Smooth muscle cell (in vitro differentiated cells): ENCODE data around the gene TUBGCP3. TPM values are rescaled to one million over a fixed set of nuclear protein-coding genes. Genes with fewer than 3 reads are reported as not detected.
"Not testable (repeated sequence)": the region's sequence is repeated elsewhere in the genome, so short reads cannot be mapped to it uniquely, and the experiment has no call there.

ENCODE experiments used
- DNase-seq: peaks from one replicate; lab custom pipeline; 2025; ENCODE audit not compliant: unreplicated experiment; lab: John Stamatoyannopoulos, UW
- H2AFZ ChIP-seq: fragments of 200-600 bp; sonication (generic); 2 replicates; pipeline ENCODE4 v1.6.0; 2016; ENCODE audit warnings: antibody characterized with exemption, low read depth, mild to moderate bottlenecking
- H3F3A ChIP-seq: fragments of 200-600 bp; sonication (generic); 2 replicates; pipeline ENCODE4 v1.6.0; 2017; ENCODE audit warnings: antibody characterized with exemption, low read depth
- H3K27ac ChIP-seq: fragments of 200-600 bp; sonication (generic); 2 replicates; pipeline ENCODE4 v1.5.1; 2016; ENCODE audit warnings: low read depth, mild to moderate bottlenecking
- H3K27me3 ChIP-seq: fragments of 200-600 bp; sonication (generic); 2 replicates; pipeline ENCODE4 v1.6.1; 2016; ENCODE audit warnings: low read depth, mild to moderate bottlenecking
- H3K36me3 ChIP-seq: fragments of 200-600 bp; sonication (generic); 2 replicates; pipeline ENCODE4 v1.5.1; 2016; ENCODE audit warnings: low read depth
- H3K4me1 ChIP-seq: fragments of 200-600 bp; sonication (generic); 2 replicates; pipeline ENCODE4 v1.5.1; 2016; ENCODE audit warnings: low read depth
- H3K4me2 ChIP-seq: fragments of 200-600 bp; sonication (generic); 2 replicates; pipeline ENCODE4 v1.6.0; 2016; ENCODE audit warnings: mild to moderate bottlenecking
- H3K4me3 ChIP-seq: fragments of 200-600 bp; sonication (generic); 2 replicates; pipeline ENCODE4 v1.5.1; 2016; ENCODE audit warnings: mild to moderate bottlenecking
- H3K79me2 ChIP-seq: fragments of 200-600 bp; sonication (generic); 2 replicates; pipeline ENCODE4 v1.6.0; 2016; ENCODE audit warnings: low read depth, mild to moderate bottlenecking
- H3K9ac ChIP-seq: fragments of 200-600 bp; sonication (generic); 2 replicates; pipeline ENCODE4 v1.6.0; 2016; ENCODE audit warnings: low read depth
- H3K9me3 ChIP-seq: fragments of 200-600 bp; sonication (generic); replicated peaks from 2 replicates; pipeline ENCODE4 v1.5.1; 2016; ENCODE audit warnings: low read depth
- H4K20me1 ChIP-seq: fragments of 200-600 bp; sonication (generic); 2 replicates; pipeline ENCODE4 v1.6.0; 2016; ENCODE audit warnings: low read depth
- WGBS: methylation state at CpG from one replicate; pipeline ENCODE4 v1.1.7; 2016; ENCODE audit warnings: low lambda C conversion rate; 5-methylcytosine and 5-hydroxymethylcytosine counted together
- polyA plus RNA-seq: library from polyadenylated mRNA; unstranded; fragments of >200 nt; fragmentation: Nextera tagmentation; extraction: Ambion mirVana; gene quantifications from 2 replicates; pipeline ENCODE4 v1.2.1, GENCODE V29; 2016
- total RNA-seq: library from RNA; depleted of rRNA; stranded (reverse); fragments of >200 nt; gene quantifications from 2 replicates; pipeline ENCODE4 v1.2.3, GENCODE V29; 2014
- TF ChIP-seq, protein P1 (sequence below): fragments of 200-600 bp; sonication (generic); IDR thresholded peaks from 2 replicates; pipeline ENCODE4 v1.5.1; 2017; ENCODE audit warnings: borderline replicate concordance, mild to moderate bottlenecking, antibody characterized with exemption; ENCODE audit not compliant: insufficient read depth, poor library complexity, severe bottlenecking

TUBGCP3 gene
- total and polyA plus RNA-seq, 2 experiments from 2014 or later = 9.4 to 12.4 TPM

DNA sequence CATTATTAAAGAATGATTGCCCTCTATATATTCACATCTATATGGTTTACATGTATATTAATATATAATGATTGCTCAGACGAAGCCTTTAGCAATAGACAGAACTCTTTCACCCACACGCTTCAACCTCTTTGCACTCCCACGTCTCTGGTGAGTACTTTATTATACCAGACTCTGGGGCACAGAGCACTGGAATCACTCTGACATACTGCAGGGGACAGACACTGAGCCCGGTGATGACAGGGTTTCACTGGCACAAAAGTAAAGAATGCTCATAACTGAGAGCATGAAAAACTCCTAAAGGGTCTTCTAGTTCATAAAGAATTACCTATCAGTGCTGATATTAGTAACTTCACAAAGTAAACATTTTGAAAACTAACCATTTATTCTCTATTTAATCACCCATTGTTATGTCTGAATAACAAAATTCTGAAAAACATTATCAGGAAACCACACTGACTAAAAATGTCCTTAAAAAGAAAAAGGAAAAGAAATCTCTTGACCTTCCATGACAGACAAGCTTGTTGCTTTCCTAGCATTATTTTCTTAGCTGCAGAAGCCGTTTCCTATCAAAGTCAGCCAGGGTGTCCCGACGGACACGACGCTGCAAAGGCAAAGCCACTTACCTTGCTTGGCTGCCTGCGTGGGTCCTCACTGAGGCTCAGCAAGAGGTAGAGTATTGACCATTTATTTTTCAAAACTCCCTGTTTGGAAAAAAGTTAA lies 29.1 kb downstream of the TUBGCP3 start:
- Histone ChIP-seq H3F3A (no peaks in the 10 kb centered on the region), H3K27ac (no peak overlapping the region), H3K9ac (no peak overlapping the region), H3K4me3 (no peak overlapping the region), H3K4me1 (no peaks in the 10 kb centered on the region), H3K27me3 (no peaks in the 10 kb centered on the region), H2AFZ (no peak overlapping the region), H3K79me2 (no peaks in the 10 kb centered on the region), H3K9me3 (no peaks in the 10 kb centered on the region), H3K36me3 (peaks cover 18% of the 10 kb centered on the region), H3K4me2 (no peak overlapping the region), H4K20me1 (peaks cover 23% of the 10 kb centered on the region)
- DNase-seq = no peak
- WGBS = 54% methylated on average over 10 of the region's 10 CpGs
- TF ChIP-seq, protein P1, sequence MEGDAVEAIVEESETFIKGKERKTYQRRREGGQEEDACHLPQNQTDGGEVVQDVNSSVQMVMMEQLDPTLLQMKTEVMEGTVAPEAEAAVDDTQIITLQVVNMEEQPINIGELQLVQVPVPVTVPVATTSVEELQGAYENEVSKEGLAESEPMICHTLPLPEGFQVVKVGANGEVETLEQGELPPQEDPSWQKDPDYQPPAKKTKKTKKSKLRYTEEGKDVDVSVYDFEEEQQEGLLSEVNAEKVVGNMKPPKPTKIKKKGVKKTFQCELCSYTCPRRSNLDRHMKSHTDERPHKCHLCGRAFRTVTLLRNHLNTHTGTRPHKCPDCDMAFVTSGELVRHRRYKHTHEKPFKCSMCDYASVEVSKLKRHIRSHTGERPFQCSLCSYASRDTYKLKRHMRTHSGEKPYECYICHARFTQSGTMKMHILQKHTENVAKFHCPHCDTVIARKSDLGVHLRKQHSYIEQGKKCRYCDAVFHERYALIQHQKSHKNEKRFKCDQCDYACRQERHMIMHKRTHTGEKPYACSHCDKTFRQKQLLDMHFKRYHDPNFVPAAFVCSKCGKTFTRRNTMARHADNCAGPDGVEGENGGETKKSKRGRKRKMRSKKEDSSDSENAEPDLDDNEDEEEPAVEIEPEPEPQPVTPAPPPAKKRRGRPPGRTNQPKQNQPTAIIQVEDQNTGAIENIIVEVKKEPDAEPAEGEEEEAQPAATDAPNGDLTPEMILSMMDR = no peak

DNA sequence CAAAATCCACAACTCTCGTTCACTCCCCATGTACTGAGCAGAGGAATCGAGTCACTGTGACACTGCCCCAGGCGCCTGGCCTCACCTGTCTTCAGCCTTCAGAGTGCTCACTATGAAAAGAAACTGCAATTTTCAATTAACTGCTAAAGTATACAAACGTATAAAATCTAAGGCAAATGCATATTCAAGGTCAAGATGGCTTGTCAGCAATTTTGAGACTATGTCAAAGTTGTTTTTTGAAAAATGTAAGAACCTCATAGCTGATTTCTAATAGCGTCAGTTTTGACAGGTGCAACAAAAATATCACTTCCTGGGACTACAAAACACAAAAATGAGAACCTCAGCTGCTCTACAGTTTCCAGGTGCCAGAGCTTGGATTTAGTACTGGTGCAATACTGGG lies 31.4 kb downstream of the TUBGCP3 start:
- H3K4me3 ChIP-seq = no peak overlapping the region
- no peak overlapping the region for H3K27ac ChIP-seq
- DNase-seq = no peak
- H3K4me1 ChIP-seq = no peaks in the 10 kb centered on the region
- H3K9me3 ChIP-seq = no peaks in the 10 kb centered on the region
- H3K79me2 ChIP-seq = no peaks in the 10 kb centered on the region
- no peaks in the 10 kb centered on the region for H3F3A ChIP-seq
- TF ChIP-seq, protein P1 = no peak
- H3K27me3 ChIP-seq = no peaks in the 10 kb centered on the region
- no peak overlapping the region for H2AFZ ChIP-seq
- H4K20me1 ChIP-seq = peaks cover 18% of the 10 kb centered on the region
- WGBS = 96% methylated on average over 5 of the region's 5 CpGs
- H3K36me3 ChIP-seq = peaks cover 18% of the 10 kb centered on the region
- H3K9ac ChIP-seq = no peak overlapping the region
- no peak overlapping the region for H3K4me2 ChIP-seq

DNA sequence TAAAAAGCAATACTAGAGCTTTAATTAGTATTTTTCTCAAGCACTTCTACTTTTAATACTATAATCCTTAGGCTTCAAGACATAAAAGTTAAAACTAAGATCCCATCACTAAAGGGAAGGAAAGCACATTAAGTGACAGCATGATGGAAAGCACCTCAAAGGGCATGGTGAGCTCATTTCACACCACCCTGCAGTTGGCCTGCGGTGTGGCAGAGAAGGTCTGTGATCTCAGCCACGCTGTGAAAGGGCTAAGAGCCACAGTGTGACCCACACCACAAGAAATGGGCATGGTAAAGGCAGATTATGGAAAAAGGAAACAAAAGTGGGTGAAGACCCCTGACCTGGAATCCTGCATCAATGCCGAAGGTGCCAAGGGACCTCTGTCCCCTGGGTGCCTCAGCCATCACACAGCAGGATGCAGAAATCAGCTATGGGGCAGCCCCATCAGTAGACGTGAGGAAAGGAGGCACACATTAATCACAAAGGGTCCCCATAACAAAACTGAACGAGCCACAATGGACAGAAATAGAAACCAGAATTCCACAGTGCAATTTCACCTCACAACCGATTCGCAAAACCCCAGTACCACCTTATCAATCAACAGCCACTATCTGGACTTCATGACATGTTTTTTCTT lies 33.6 kb downstream of the TUBGCP3 start:
- DNase-seq = no peak
- H3K36me3 ChIP-seq = peaks cover 18% of the 10 kb centered on the region
- H3K27me3 ChIP-seq = no peaks in the 10 kb centered on the region
- no peak overlapping the region for H2AFZ ChIP-seq
- H3K9me3 ChIP-seq = no peaks in the 10 kb centered on the region
- no peak overlapping the region for H3K4me3 ChIP-seq
- H3K4me2 ChIP-seq = no peak overlapping the region
- H4K20me1 ChIP-seq = peaks cover 3% of the 10 kb centered on the region
- H3K79me2 ChIP-seq = no peaks in the 10 kb centered on the region
- 97% methylated on average over 7 of the region's 7 CpGs for WGBS
- H3K4me1 ChIP-seq = no peaks in the 10 kb centered on the region
- no peak overlapping the region for H3K9ac ChIP-seq
- no peaks in the 10 kb centered on the region for H3F3A ChIP-seq
- H3K27ac ChIP-seq = no peak overlapping the region
- TF ChIP-seq, protein P1 = no peak

DNA sequence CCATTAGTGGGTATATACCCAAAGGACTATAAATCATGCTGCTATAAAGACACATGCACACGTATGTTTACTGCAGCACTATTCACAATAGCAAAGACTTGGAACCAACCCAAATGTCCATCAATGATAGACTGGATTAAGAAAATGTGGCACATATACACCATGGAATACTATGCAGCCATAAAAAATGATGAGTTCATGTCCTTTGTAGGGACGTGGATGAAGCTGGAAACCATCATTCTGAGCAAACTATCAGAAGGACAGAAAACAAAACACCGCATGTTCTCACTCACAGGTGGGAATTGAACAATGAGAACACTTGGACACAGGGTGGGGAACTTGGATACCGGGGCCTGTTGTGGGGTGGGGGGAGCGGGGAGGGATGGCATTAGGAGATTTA lies 39.0 kb downstream of the TUBGCP3 start:
- H3K9ac ChIP-seq, DNase-seq, H3K27ac ChIP-seq, H4K20me1 ChIP-seq, H3K9me3 ChIP-seq, H3K36me3 ChIP-seq, H2AFZ ChIP-seq, H3K4me3 ChIP-seq, H3K4me1 ChIP-seq, H3K27me3 ChIP-seq, H3K79me2 ChIP-seq, H3K4me2 ChIP-seq: not testable (repeated sequence)
- 100% methylated on average over 5 of the region's 5 CpGs for WGBS
- peaks cover 24% of the 10 kb centered on the region for H3F3A ChIP-seq
